Naive thymus-derived CD4-positive, alpha-beta T cell (primary cell): ENCODE measurements around the gene RNF182. TPM values are rescaled to one million over a fixed set of nuclear protein-coding genes. Genes with fewer than 3 reads are reported as not detected.

Experiments
- ATAC-seq: fragments of 150-1000 bp; cut with Tn5 transposase; 2 replicates; pipeline ENCODE4 v1.10.0; 2021; ENCODE audit warnings: mild to moderate bottlenecking, moderate library complexity
- CTCF ChIA-PET: fragments of 350-600 bp; sonication (Branson Sonifier 250); formaldehyde crosslinking; loops from one replicate; lab custom pipeline; 2021; ENCODE audit warnings: antibody characterized with exemption; lab: Charles Lee
- POLR2A ChIA-PET: fragments of 350-600 bp; sonication (Branson Sonifier 250); formaldehyde crosslinking; loops from one replicate; lab custom pipeline; 2021; ENCODE audit warnings: antibody characterized with exemption, inconsistent platforms; lab: Charles Lee
- DNase-seq, 9 donors: peaks; one replicate each; pipeline versions ENCODE4 v3.0.0 to v3.0.0-alpha.2; 2020 to 2022; ENCODE audit warnings: mixed read lengths in 1 of 9
- H3K27ac ChIP-seq: one replicate; pipeline ENCODE4 v1.7.0; 2013; ENCODE audit warnings: mild to moderate bottlenecking, low read depth, low read length, moderate library complexity
- H3K27me3 ChIP-seq, 2 donors: one replicate each; pipeline ENCODE4 v1.7.0; 2013; ENCODE audit warnings: low read length in 2 of 2, mild to moderate bottlenecking in 2 of 2, moderate library complexity in 2 of 2; ENCODE audit not compliant: control insufficient read depth in 2 of 2, insufficient read depth in 2 of 2
- H3K36me3 ChIP-seq, 3 experiments: 1 replicate in 2 of 3; 2 replicates in 1 of 3; pipeline ENCODE4 v1.7.0; 2013; ENCODE audit warnings: low read length in 3 of 3, mild to moderate bottlenecking in 3 of 3, moderate library complexity in 1 of 3; ENCODE audit not compliant: insufficient read depth in 3 of 3, control insufficient read depth in 2 of 3
- H3K4me1 ChIP-seq, 2 donors: one replicate each; pipeline ENCODE4 v1.7.0; 2013; ENCODE audit warnings: low read length in 2 of 2, mild to moderate bottlenecking in 2 of 2, moderate library complexity in 1 of 2; ENCODE audit not compliant: control insufficient read depth in 2 of 2, insufficient read depth in 2 of 2
- H3K4me3 ChIP-seq: 2 replicates; pipeline ENCODE4 v1.7.0; 2013; ENCODE audit warnings: mild to moderate bottlenecking, low read length
- H3K9me3 ChIP-seq, 3 experiments: 1 replicate in 2 of 3; 2 replicates in 1 of 3; pipeline ENCODE4 v1.7.0; 2013; ENCODE audit warnings: low read length in 3 of 3; ENCODE audit not compliant: control insufficient read depth in 2 of 3
- H3K27ac Mint-ChIP-seq, 9 donors: one replicate each; pipeline ENCODE4 v1.8.0; 2020 to 2022; ENCODE audit warnings: mixed read lengths in 9 of 9, mild to moderate bottlenecking in 8 of 9, moderate library complexity in 5 of 9, inconsistent platforms in 2 of 9
- H3K27me3 Mint-ChIP-seq, 5 donors: one replicate each; pipeline ENCODE4 v1.8.0; 2021 to 2022; ENCODE audit warnings: mixed read lengths in 5 of 5, mild to moderate bottlenecking in 1 of 5
- H3K36me3 Mint-ChIP-seq, 5 donors: one replicate each; pipeline ENCODE4 v1.8.0; 2020 to 2022; ENCODE audit warnings: mixed read lengths in 5 of 5, mild to moderate bottlenecking in 3 of 5, inconsistent platforms in 1 of 5
- H3K4me1 Mint-ChIP-seq, 7 donors: one replicate each; pipeline ENCODE4 v1.8.0; 2020 to 2022; ENCODE audit warnings: mixed read lengths in 7 of 7, mild to moderate bottlenecking in 3 of 7, inconsistent platforms in 1 of 7
- H3K4me3 Mint-ChIP-seq, 10 donors: one replicate each; pipeline ENCODE4 v1.8.0; 2020 to 2022; ENCODE audit warnings: mild to moderate bottlenecking in 10 of 10, mixed read lengths in 10 of 10, moderate library complexity in 6 of 10, inconsistent platforms in 2 of 10
- H3K9me3 Mint-ChIP-seq, 11 donors: one replicate each; pipeline ENCODE4 v1.8.0; 2020 to 2022; ENCODE audit warnings: mixed read lengths in 11 of 11, mild to moderate bottlenecking in 4 of 11, inconsistent platforms in 1 of 11, moderate library complexity in 1 of 11
- intact Hi-C, 2 donors: fragments of 100-400 bp; cut with micrococcal nuclease; formaldehyde crosslinking; loops; one replicate each; pipeline ENCODE4 v1.15.1; 2023
- polyA plus RNA-seq, 2 donors: library from polyadenylated mRNA; unstranded; fragments of 300-500 nt; fragmentation: Illumina TruSeq; gene quantifications; one replicate each; pipeline ENCODE4 v1.2.3, GENCODE V29; 2021
- total RNA-seq, 6 experiments: library from RNA in 5 of 6; stranded (reverse) in 5 of 6; gene quantifications; 1 replicate in 5 of 6; 2 replicates in 1 of 6; pipeline ENCODE4 v1.2.3 and lab custom pipeline; 2021 to 2026

Gene RNF182
- total and polyA plus RNA-seq, 7 experiments from 2014 or later, result not detected

DNA sequence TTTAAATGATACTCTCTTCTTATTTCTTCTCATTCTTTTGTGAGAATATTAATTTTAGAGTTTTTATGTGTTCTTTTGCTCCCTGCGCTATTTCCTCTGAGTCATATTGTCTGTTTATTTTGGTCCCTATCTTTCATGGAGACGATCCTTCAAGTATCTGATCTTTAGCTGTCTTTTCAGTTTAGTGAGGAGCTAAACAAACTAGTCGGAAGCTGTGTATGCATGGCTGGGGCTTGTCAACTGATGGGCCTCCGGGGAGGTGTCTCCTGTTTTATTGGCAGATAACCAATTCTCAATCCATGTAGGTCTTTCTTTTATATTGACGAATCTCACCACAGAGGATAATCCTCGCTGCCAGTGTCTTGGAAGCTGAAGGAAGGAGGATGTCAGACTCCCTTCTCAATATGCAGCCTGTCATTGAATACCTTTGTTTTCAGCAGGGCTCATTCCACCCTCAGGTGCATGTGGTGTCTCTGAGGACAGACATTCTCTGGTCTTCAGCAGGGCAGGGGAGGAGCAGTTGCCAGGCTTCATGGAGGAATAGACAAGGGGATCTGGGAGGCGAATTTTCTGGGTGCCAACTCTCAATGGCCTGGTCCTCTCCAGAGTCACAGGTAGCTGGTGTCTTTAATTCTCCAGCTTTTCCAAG, 64.9 kb downstream of the RNF182 start:
- Mint-ChIP-seq H3K9me3 (no peaks in the 10 kb centered on the region), H3K27ac (no peak overlapping the region), H3K4me3 (no peak overlapping the region), H3K36me3 (no peaks in the 10 kb centered on the region), H3K4me1 (peaks cover 0 to 5% (median 0%) of the 10 kb centered on the region in 7 donors), H3K27me3 (peaks cover 40 to 64% (median 50%) of the 10 kb centered on the region in 5 donors)
- intact Hi-C loops, result no loop called here
- Histone ChIP-seq H3K4me3 (no peak overlapping the region), H3K4me1 (no peaks in the 10 kb centered on the region), H3K9me3 (no peaks in the 10 kb centered on the region), H3K36me3 (no peaks in the 10 kb centered on the region), H3K27me3 (no peaks in the 10 kb centered on the region), H3K27ac (no peak overlapping the region)
- POLR2A ChIA-PET, result no interaction called here
- ATAC-seq (no peak), DNase-seq (no peak)
- CTCF ChIA-PET, result interaction anchor here (0.6 to 0.7 kb wide), 2 partner anchors 52 to 222 kb away, joined by 3 read pairs; no protein-coding TSS in a partner anchor

GRCh38 chr6:13990796-13991195, 66.0 kb downstream of the RNF182 start:
- no peak overlapping the region for H3K27ac Mint-ChIP-seq
- POLR2A ChIA-PET, result no interaction called here
- CTCF ChIA-PET, result no interaction called here

GRCh38 chr6:13991393-13991792, 66.6 kb downstream of the RNF182 start:
- no peak for ATAC-seq
- Mint-ChIP-seq H3K27me3 (peaks cover 35 to 62% (median 54%) of the 10 kb centered on the region in 5 donors), H3K27ac (no peak overlapping the region), H3K9me3 (no peaks in the 10 kb centered on the region), H3K4me3 (no peak overlapping the region), H3K4me1 (peaks cover 0 to 5% (median 0%) of the 10 kb centered on the region in 7 donors), H3K36me3 (no peaks in the 10 kb centered on the region)
- Histone ChIP-seq H3K27ac (no peak overlapping the region), H3K9me3 (no peaks in the 10 kb centered on the region), H3K36me3 (no peaks in the 10 kb centered on the region), H3K4me1 (no peaks in the 10 kb centered on the region), H3K4me3 (no peak overlapping the region), H3K27me3 (no peaks in the 10 kb centered on the region)
- POLR2A ChIA-PET, result no interaction called here
- intact Hi-C loops, result no loop called here
- CTCF ChIA-PET, result no interaction called here
- DNase-seq, result no peak

More at GRCh38 chr6:13990796-13991195, 66.0 kb downstream of the RNF182 start:
- Histone ChIP-seq H3K9me3 (no peaks in the 10 kb centered on the region), H3K4me3 (no peak overlapping the region), H3K27me3 (no peaks in the 10 kb centered on the region), H3K4me1 (no peaks in the 10 kb centered on the region), H3K36me3 (no peaks in the 10 kb centered on the region), H3K27ac (no peak overlapping the region)
- Mint-ChIP-seq H3K4me3 (no peak overlapping the region), H3K36me3 (no peaks in the 10 kb centered on the region), H3K9me3 (no peaks in the 10 kb centered on the region), H3K27me3 (peaks cover 38 to 64% (median 56%) of the 10 kb centered on the region in 5 donors), H3K4me1 (peaks cover 0 to 5% (median 0%) of the 10 kb centered on the region in 7 donors)
- intact Hi-C loops, result no loop called here
- ATAC-seq (no peak), DNase-seq (no peak)

GRCh38 chr6:13992417-13993055, 67.8 kb downstream of the RNF182 start:
- ATAC-seq (no peak), DNase-seq (no peak)
- H3K4me1 ChIP-seq, result no peaks in the 10 kb centered on the region
- H3K4me3 Mint-ChIP-seq, result no peak overlapping the region
- peaks cover 0 to 1% (median 0%) of the 10 kb centered on the region in 11 donors for H3K9me3 Mint-ChIP-seq
- no peaks in the 10 kb centered on the region for H3K9me3 ChIP-seq
- ChIA-PET CTCF (no interaction called here), POLR2A (no interaction called here)
- H3K36me3 ChIP-seq, result no peaks in the 10 kb centered on the region
- H3K27me3 Mint-ChIP-seq, result peaks cover 33 to 62% (median 57%) of the 10 kb centered on the region in 5 donors
- H3K27ac Mint-ChIP-seq, result no peak overlapping the region
- H3K27ac ChIP-seq, result no peak overlapping the region
- peaks cover 0 to 5% (median 0%) of the 10 kb centered on the region in 7 donors for H3K4me1 Mint-ChIP-seq
- H3K27me3 ChIP-seq, result no peaks in the 10 kb centered on the region
- H3K36me3 Mint-ChIP-seq, result peaks cover 0 to under 1% (median 0%) of the 10 kb centered on the region in 5 donors
- intact Hi-C loops, result no loop called here
- H3K4me3 ChIP-seq, result no peak overlapping the region

DNA sequence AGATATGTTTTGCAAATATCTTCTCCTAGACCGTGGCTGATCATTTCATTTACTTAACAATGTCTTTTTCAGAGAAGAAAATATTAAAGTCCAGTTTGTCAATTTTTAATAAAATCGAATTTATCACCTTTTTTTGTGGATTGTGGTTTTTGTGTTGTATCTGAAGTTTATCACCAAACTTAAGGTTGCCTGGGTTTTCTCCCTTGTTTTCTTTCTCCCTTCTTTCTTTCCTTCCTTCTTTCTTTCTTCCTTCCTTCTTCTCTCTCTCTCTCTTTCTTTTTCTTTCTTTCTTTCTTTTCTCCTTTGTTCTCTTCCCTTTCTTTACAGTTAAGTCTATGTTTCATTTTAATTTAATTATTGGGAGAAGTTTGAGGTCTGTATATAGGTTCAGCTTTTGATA, 68.7 kb downstream of the RNF182 start:
- H3K36me3 ChIP-seq, result no peaks in the 10 kb centered on the region
- no peaks in the 10 kb centered on the region for H3K9me3 ChIP-seq
- ChIA-PET POLR2A (no interaction called here), CTCF (no interaction called here)
- Mint-ChIP-seq H3K27me3 (peaks cover 32 to 58% (median 51%) of the 10 kb centered on the region in 5 donors), H3K9me3 (peaks cover 0 to 3% (median 0%) of the 10 kb centered on the region in 11 donors), H3K4me1 (peaks cover 0 to 5% (median 0%) of the 10 kb centered on the region in 7 donors), H3K4me3 (no peak overlapping the region), H3K36me3 (peaks cover 0 to 4% (median 0%) of the 10 kb centered on the region in 5 donors), H3K27ac (no peak overlapping the region)
- intact Hi-C loops, result no loop called here
- DNase-seq (no peak), ATAC-seq (no peak)
- no peaks in the 10 kb centered on the region for H3K4me1 ChIP-seq
- no peak overlapping the region for H3K4me3 ChIP-seq
- no peak overlapping the region for H3K27ac ChIP-seq
- H3K27me3 ChIP-seq, result no peaks in the 10 kb centered on the region

DNA sequence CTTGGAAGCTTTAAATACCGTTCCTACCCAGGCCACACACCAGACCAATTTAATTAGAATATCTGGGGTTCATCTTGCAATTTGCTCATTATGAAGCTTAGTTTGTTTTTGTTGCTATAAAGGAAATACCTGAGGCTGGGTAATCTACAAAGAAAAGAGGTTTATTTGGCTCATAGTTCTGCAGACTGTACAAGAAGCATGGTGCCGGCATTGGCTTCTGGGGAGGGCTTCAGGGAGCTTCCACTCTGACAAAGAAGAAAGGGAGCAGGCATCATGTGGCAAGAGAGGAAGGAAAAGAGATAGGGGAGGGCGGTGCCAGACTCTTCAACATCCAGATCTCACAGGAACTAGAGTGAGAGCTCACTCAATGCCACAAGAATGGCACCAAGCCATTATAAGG, 73.6 kb downstream of the RNF182 start:
- no peaks in the 10 kb centered on the region for H3K36me3 ChIP-seq
- no peak overlapping the region for H3K4me3 ChIP-seq
- H3K9me3 ChIP-seq, result no peaks in the 10 kb centered on the region
- no peaks in the 10 kb centered on the region for H3K27me3 ChIP-seq
- no peaks in the 10 kb centered on the region for H3K4me1 Mint-ChIP-seq
- intact Hi-C loops, result no loop called here
- ChIA-PET POLR2A (no interaction called here), CTCF (no interaction called here)
- H3K4me3 Mint-ChIP-seq, result no peak overlapping the region
- DNase-seq (no peak), ATAC-seq (no peak)
- H3K27me3 Mint-ChIP-seq, result peaks cover 22 to 36% (median 35%) of the 10 kb centered on the region in 5 donors
- no peak overlapping the region for H3K27ac Mint-ChIP-seq
- H3K27ac ChIP-seq, result no peak overlapping the region
- H3K36me3 Mint-ChIP-seq, result peaks cover 0 to 4% (median 0%) of the 10 kb centered on the region in 5 donors
- no peaks in the 10 kb centered on the region for H3K4me1 ChIP-seq
- H3K9me3 Mint-ChIP-seq, result peaks cover 0 to 3% (median 0%) of the 10 kb centered on the region in 11 donors
